Activated CD8-positive, alpha-beta memory T cell treated with anti-CD3 and anti-CD28 coated beads for 4 hours (primary cell): ENCODE results near the gene NPAS4.
"Not testable (repeated sequence)": the region's sequence is repeated elsewhere in the genome, so short reads cannot be mapped to it uniquely, and the experiment has no call there.

Experiments
- DNase-seq, 2 donors: peaks; one replicate each; pipeline ENCODE4 v3.0.0-alpha.2; 2020; ENCODE audit warnings: low read depth in 2 of 2

Gene NPAS4

GRCh38 chr11:66454247-66454646 lies 33.4 kb downstream of the NPAS4 start:
- DNase-seq = no peak

GRCh38 chr11:66454828-66455227 lies 34.0 kb downstream of the NPAS4 start:
- DNase-seq = no peak

DNA sequence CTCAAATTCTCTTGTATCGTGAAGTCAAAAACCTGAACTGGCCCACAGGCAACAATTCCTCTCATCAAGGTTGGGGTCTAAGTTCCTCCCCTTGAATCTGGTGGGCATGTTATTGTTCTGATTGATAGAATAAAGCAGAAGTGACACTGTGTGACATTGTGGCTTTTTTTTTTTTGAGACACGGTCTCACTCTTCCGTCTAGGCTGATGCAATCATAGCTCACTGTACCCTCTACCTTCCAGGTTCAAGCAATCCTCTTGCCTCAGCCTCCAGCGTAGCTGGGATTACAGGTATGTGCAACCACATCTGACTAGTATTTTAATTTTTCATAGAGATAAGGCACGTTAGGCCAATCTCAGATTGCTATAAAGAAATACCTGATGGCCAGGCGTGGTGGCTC lies 37.0 kb downstream of the NPAS4 start:
- DNase-seq = no peak

DNA sequence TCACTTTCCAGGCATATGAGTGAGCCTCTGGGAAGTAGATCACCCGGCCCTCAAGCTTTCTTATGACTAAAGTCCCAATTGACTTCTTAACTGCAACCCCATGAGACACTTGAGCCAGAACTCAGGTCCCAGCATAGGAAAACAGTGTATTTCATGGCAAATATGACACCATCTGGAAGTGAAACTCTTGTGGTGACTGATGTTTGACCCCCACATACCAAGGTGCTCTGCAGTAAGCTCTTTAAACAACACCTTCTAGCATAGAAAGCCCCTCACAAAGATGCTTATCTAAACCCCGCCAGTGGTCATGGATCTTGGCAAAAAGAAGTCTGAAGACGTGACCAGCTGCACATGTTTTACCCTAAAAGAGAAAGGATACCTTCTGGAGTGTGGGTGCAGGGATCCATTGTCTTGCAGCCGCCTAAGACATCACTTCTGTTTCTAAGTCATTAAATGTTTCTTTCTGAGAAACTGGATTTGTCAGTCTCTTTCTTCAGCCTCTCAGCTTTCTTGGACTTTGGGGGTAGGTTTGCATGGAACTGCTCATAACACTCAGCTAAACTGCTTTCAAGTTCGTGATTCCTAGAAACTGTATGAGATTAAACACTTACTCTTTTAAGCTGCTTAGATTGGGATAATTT lies 38.4 kb downstream of the NPAS4 start:
- DNase-seq = no peak

- no peak for DNase-seq
Observed at GRCh38 chr11:66462010-66462409, 41.2 kb downstream of the NPAS4 start.

- DNase-seq = no peak
Observed at GRCh38 chr11:66462911-66463310, 42.1 kb downstream of the NPAS4 start.

GRCh38 chr11:66464116-66464515 lies 43.3 kb downstream of the NPAS4 start:
- DNase-seq = not testable (repeated sequence)

GRCh38 chr11:66464916-66465315 lies 44.1 kb downstream of the NPAS4 start:
- no peak for DNase-seq

- DNase-seq = no peak
Observed at GRCh38 chr11:66465373-66466224, 44.8 kb downstream of the NPAS4 start.

GRCh38 chr11:66466225-66467033 lies 45.6 kb downstream of the NPAS4 start, which contains the start of gene PELI3:
PELI3 (plus strand) TSS chr11:66466905; CDS start chr11:66468129, 1,224 bp downstream.
- DNase-seq = peak; percentile 86 to 89

DNA sequence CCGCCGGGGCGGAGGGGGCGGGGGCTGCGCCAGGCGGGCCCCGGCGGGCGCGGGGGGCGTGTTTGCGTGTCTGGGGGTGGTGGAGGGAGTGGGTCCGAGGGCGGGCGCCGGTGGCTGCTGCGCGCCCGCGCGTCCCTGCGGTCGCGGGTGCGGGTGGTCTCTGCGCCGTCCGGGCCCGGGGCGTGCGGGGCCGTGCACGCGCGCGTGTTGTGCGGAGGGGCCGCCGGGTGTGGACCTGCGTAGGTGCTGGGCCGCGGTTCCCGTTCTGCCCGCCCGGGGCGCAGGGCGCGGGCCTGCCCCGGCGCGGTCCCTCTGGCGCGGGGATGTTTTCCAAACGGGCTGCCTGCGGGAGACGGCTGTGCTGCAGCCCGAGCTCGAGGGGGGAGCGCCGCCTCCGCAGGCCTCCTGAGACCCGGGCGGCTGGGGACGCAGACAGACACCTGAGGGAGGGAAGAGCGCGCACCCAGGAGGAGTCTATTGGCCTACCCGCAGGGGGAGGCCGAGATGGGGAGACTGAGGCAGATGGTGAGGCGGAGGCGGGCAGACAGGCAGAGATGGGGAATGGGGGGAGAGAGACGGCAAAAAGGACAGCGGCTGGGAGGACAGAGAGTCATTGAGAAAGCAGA lies 46.3 kb downstream of the NPAS4 start:
- peak in 1 of 2 donors; percentile 15 for DNase-seq

GRCh38 chr11:66467756-66468155 lies 46.9 kb downstream of the NPAS4 start:
- DNase-seq = no peak

GRCh38 chr11:66468691-66469090 lies 47.9 kb downstream of the NPAS4 start:
- DNase-seq = no peak

DNA sequence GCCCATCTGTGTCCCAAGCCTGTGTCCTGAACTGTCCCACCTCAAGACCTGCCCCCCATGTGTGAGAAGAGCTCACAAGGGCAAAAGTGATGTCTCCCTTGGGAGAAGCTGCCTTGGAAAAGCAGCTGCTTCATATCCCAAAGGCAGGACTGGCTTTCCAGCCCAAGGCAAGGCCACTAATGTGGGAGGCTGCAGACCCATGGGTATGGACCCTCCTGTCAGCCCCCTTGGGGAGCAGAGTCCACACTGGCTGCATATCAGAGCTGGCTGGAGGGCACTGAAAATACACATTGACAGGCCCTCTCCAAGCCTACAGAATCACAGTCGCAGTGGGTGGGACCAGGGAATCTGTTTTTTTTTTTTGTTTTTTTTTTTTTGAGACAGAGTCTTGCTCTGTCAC lies 48.6 kb downstream of the NPAS4 start:
- no peak for DNase-seq

GRCh38 chr11:66470015-66470414 lies 49.2 kb downstream of the NPAS4 start:
- DNase-seq = no peak

GRCh38 chr11:66471142-66471541 lies 50.3 kb downstream of the NPAS4 start:
- no peak for DNase-seq

DNA sequence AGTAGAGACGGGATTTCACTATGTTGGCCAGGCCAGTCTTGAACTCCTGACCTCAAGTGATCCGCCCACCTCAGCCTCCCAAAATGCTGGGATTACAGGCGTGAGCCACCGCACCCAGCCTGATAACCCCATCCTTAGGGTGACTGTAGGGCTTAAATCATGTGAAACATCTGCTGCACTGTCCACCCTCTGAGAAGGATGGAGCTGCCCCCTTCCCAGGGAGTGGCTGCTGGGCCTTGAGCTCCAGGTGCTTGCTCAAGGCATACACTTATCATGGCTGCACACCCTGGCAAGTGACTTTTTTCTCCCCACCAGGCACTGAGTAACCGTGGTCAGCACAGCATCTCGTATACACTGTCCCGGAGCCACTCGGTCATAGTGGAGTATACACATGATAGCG lies 51.2 kb downstream of the NPAS4 start:
- no peak for DNase-seq

GRCh38 chr11:66473167-66473566 lies 52.3 kb downstream of the NPAS4 start:
- no peak for DNase-seq

GRCh38 chr11:66473608-66474515 lies 53.0 kb downstream of the NPAS4 start:
- DNase-seq = no peak

DNA sequence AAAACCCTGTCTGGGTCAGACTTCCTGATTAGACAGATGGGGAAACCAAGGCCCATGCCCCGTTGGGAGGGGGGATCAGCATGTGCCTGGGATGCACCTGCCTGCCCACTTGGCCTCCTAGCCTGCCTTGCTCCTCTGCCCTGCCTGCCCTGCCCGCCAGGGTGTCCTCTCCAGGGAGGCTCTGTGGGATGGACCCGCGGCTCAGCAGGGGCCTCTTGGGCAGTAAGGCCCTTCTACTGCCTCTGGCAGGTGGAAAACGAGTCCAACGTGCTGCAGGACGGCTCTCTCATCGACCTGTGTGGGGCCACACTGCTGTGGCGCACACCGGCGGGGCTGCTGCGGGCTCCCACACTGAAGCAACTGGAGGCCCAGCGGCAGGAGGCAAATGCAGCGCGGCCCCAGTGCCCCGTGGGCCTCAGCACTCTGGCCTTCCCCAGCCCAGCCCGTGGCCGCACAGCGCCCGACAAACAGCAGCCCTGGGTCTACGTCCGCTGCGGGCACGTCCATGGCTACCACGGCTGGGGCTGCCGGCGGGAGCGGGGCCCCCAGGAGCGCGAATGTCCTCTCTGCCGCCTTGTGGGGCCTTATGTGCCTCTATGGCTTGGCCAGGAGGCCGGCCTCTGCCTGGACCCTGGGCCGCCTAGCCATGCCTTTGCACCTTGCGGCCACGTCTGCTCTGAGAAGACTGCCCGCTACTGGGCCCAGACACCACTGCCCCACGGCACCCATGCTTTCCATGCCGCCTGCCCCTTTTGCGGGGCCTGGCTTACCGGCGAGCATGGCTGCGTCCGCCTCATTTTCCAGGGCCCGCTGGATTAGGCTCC lies 54.7 kb downstream of the NPAS4 start:
- no peak for DNase-seq
